HepG2 (cell line): Measurements from ENCODE around the gene ABT1. TPM values are rescaled to one million over a fixed set of nuclear protein-coding genes. Genes with fewer than 3 reads are reported as not detected.

Source experiments
- BORCS8-MEF2B ChIP-seq: sonication (generic); formaldehyde crosslinking; IDR thresholded peaks from 2 replicates; pipeline ENCODE4 v1.8.0; 2022; ENCODE audit warnings: mild to moderate bottlenecking, missing genetic modification reagents
- FOXA1 ChIP-seq, 2 experiments: fragments of 450-650 bp in 1 of 2; sonication (generic) in 1 of 2; formaldehyde crosslinking in 1 of 2; IDR thresholded peaks; 2 replicates each; pipeline versions ENCODE4 v1.4.0 to v1.6.1; 2016 to 2020; ENCODE audit warnings: missing genetic modification reagents in 1 of 2
- FOXA3 ChIP-seq: IDR thresholded peaks from 2 replicates; pipeline ENCODE4 v1.6.1; 2016; ENCODE audit warnings: missing genetic modification reagents, missing compliant biosample characterization
- GPN1 ChIP-seq: sonication (generic); formaldehyde crosslinking; IDR thresholded peaks from 2 replicates; pipeline ENCODE4 v1.5.1; 2020; ENCODE audit warnings: missing genetic modification reagents, borderline replicate concordance
- KLF12 ChIP-seq: sonication (generic); formaldehyde crosslinking; IDR thresholded peaks from 2 replicates; pipeline ENCODE4 v1.4.0; 2020; ENCODE audit warnings: missing genetic modification reagents, borderline replicate concordance
- PHF8 ChIP-seq: sonication (generic); formaldehyde crosslinking; IDR thresholded peaks from 2 replicates; pipeline ENCODE4 v1.5.0; 2020; ENCODE audit warnings: missing genetic modification reagents
- RXRB ChIP-seq: IDR thresholded peaks from 2 replicates; pipeline ENCODE4 v1.6.1; 2016; ENCODE audit warnings: borderline replicate concordance, missing genetic modification reagents, missing compliant biosample characterization
- SRSF4 ChIP-seq: fragments of 200-400 bp; formaldehyde crosslinking; IDR thresholded peaks from one replicate; pipeline ENCODE4 v1.6.1; 2018; ENCODE audit warnings: mild to moderate bottlenecking, low read depth, low read length, moderate library complexity; ENCODE audit not compliant: poor library complexity, severe bottlenecking
- TEAD3 ChIP-seq: optimal IDR thresholded peaks from 2 replicates; pipeline ENCODE3; 2016; ENCODE audit warnings: borderline replicate concordance
- WIZ ChIP-seq: sonication (generic); formaldehyde crosslinking; IDR thresholded peaks from 2 replicates; pipeline ENCODE4 v1.5.1; 2020; ENCODE audit warnings: mild to moderate bottlenecking, missing genetic modification reagents
- XBP1 ChIP-seq: sonication (generic); formaldehyde crosslinking; IDR thresholded peaks from 2 replicates; pipeline ENCODE4 v1.5.0; 2020; ENCODE audit warnings: missing genetic modification reagents
- ZBTB14 ChIP-seq: sonication (generic); formaldehyde crosslinking; IDR thresholded peaks from 2 replicates; pipeline ENCODE4 v1.4.0; 2020; ENCODE audit warnings: missing genetic modification reagents
- ZIK1 ChIP-seq: sonication (generic); formaldehyde crosslinking; IDR thresholded peaks from 2 replicates; pipeline ENCODE4 v1.5.0; 2020; ENCODE audit warnings: mild to moderate bottlenecking, low read depth, missing genetic modification reagents, borderline replicate concordance
- ZNF317 ChIP-seq: sonication (generic); formaldehyde crosslinking; IDR thresholded peaks from 2 replicates; pipeline ENCODE4 v1.5.0; 2020; ENCODE audit warnings: mild to moderate bottlenecking, missing genetic modification reagents
- ZNF326 ChIP-seq: sonication (generic); formaldehyde crosslinking; IDR thresholded peaks from 2 replicates; pipeline ENCODE4 v1.4.0; 2020; ENCODE audit warnings: missing genetic modification reagents, borderline replicate concordance
- ZNF367 ChIP-seq: sonication (generic); formaldehyde crosslinking; IDR thresholded peaks from 2 replicates; pipeline ENCODE4 v1.4.0; 2020; ENCODE audit warnings: missing genetic modification reagents, borderline replicate concordance
- ZNF546 ChIP-seq: sonication (generic); formaldehyde crosslinking; conservative IDR thresholded peaks from 2 replicates; pipeline ENCODE4 v1.8.1; 2023; ENCODE audit warnings: mild to moderate bottlenecking, missing genetic modification reagents
- polyA plus RNA-seq, 8 experiments: library from polyadenylated mRNA; depleted of rRNA in 3 of 8; stranded (reverse) in 7 of 8; unstranded in 1 of 8; fragments of >200 nt; fragmentation: Illumina TruSeq in 4 of 8; extraction: Trizol in 4 of 8; gene quantifications; 2 replicates each; pipeline versions ENCODE4 v1.2.1 to v1.2.3, GENCODE V29; 2011 to 2016; ENCODE audit warnings: low read depth in 4 of 8, missing spikeins in 1 of 8, mixed read lengths in 1 of 8; ENCODE audit not compliant: insufficient read depth in 1 of 8
- total RNA-seq, 5 experiments: library from RNA; depleted of rRNA; stranded (reverse); fragments of >200 nt; fragmentation: Illumina TruSeq; extraction: Trizol; gene quantifications; 2 replicates each; pipeline ENCODE4 v1.2.3, GENCODE V29; 2016; ENCODE audit warnings: low read depth in 1 of 5
- TF ChIP-seq, protein P1 (sequence below): sonication (generic); formaldehyde crosslinking; IDR thresholded peaks from 2 replicates; pipeline ENCODE4 v1.5.1; 2020; ENCODE audit warnings: missing genetic modification reagents, mild to moderate bottlenecking, borderline replicate concordance
- TF ChIP-seq, protein P2 (sequence below): sonication (generic); formaldehyde crosslinking; IDR thresholded peaks from 2 replicates; pipeline ENCODE4 v1.4.0; 2020; ENCODE audit warnings: missing genetic modification reagents
- TF ChIP-seq, protein P3 (sequence below): sonication (generic); formaldehyde crosslinking; IDR thresholded peaks from 2 replicates; pipeline ENCODE4 v1.5.0; 2020; ENCODE audit warnings: missing genetic modification reagents
- TF ChIP-seq, protein P4 (sequence below): sonication (generic); formaldehyde crosslinking; IDR thresholded peaks from 2 replicates; pipeline ENCODE4 v1.4.0; 2020; ENCODE audit warnings: missing genetic modification reagents
- TF ChIP-seq, protein P5 (sequence below): IDR thresholded peaks from 2 replicates; pipeline ENCODE4 v1.6.1; 2018; ENCODE audit warnings: missing genetic modification reagents, mild to moderate bottlenecking, missing compliant biosample characterization

Gene ABT1
- total and polyA plus RNA-seq, 2 of the 13 experiments (the other 11 are each of a cell fraction or from before 2014, with no cell fraction given), result 38.4 TPM

DNA sequence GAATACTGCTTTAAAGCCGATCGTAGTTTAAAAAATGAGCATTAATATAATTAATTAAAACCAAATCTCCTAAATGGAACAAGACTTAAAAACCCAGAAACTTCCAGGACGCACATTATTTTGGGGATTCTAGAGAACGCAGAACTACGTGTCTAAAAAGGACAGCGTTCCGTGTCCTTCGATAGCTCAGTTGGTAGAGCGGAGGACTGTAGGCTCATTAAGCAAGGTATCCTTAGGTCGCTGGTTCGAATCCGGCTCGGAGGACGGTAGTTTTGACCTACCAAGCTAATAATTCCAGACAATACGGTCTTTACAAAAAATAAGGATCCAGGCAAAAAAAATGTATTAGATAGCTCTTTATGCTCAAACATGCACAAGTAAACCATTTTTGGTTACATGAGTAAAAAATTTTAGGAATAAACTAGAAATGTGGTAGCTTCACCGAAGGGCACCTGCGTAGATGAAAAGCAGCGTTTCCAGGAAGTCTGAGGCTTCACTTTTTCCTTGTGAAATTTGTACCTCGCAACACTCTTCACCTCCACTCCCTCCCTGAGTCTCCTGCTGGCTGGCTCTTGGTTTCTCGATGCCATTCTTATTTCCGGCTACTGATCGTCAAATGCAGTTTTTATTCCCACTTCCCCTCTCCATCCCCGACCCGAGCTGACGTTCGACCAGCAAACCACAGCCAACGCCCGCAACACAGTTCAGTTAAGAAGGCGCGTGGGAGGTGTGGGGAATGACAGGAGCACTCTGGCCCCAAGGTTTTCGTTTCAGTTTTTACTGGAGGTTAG is 19.6 kb upstream of the ABT1 start (continued):
- TF ChIP-seq FOXA1 (IDR thresholded peaks at IDR 0.05) (no peak), FOXA1 (CRISPR knock-in tag; IDR thresholded peaks at IDR 0.05) (no peak), ZNF317 (CRISPR knock-in tag) (no peak), TEAD3 (CRISPR knock-in tag) (peak; percentile 60), GPN1 (CRISPR knock-in tag) (no peak), KLF12 (no peak), RXRB (CRISPR knock-in tag) (peak; percentile 47; the same call in 1 of the 2 replicates), ZNF326 (no peak), FOXA3 (CRISPR knock-in tag) (peak; percentile 52; the same call in 1 of the 2 replicates), BORCS8-MEF2B (no peak), ZNF546 (CRISPR knock-in tag) (no peak), SRSF4 (no peak), ZNF367 (CRISPR knock-in tag) (no peak), ZBTB14 (no peak), WIZ (no peak), PHF8 (CRISPR knock-in tag) (peak; percentile 33; the same call in 1 of the 2 replicates), ZIK1 (no peak), XBP1 (CRISPR knock-in tag) (no peak)
- TF ChIP-seq, protein P1, sequence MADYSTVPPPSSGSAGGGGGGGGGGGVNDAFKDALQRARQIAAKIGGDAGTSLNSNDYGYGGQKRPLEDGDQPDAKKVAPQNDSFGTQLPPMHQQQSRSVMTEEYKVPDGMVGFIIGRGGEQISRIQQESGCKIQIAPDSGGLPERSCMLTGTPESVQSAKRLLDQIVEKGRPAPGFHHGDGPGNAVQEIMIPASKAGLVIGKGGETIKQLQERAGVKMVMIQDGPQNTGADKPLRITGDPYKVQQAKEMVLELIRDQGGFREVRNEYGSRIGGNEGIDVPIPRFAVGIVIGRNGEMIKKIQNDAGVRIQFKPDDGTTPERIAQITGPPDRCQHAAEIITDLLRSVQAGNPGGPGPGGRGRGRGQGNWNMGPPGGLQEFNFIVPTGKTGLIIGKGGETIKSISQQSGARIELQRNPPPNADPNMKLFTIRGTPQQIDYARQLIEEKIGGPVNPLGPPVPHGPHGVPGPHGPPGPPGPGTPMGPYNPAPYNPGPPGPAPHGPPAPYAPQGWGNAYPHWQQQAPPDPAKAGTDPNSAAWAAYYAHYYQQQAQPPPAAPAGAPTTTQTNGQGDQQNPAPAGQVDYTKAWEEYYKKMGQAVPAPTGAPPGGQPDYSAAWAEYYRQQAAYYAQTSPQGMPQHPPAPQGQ (CRISPR knock-in tag), result no peak
- TF ChIP-seq, protein P2, sequence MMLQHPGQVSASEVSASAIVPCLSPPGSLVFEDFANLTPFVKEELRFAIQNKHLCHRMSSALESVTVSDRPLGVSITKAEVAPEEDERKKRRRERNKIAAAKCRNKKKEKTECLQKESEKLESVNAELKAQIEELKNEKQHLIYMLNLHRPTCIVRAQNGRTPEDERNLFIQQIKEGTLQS, result no peak
- TF ChIP-seq, protein P3, sequence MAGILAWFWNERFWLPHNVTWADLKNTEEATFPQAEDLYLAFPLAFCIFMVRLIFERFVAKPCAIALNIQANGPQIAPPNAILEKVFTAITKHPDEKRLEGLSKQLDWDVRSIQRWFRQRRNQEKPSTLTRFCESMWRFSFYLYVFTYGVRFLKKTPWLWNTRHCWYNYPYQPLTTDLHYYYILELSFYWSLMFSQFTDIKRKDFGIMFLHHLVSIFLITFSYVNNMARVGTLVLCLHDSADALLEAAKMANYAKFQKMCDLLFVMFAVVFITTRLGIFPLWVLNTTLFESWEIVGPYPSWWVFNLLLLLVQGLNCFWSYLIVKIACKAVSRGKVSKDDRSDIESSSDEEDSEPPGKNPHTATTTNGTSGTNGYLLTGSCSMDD (CRISPR knock-in tag), result no peak
- TF ChIP-seq, protein P4, sequence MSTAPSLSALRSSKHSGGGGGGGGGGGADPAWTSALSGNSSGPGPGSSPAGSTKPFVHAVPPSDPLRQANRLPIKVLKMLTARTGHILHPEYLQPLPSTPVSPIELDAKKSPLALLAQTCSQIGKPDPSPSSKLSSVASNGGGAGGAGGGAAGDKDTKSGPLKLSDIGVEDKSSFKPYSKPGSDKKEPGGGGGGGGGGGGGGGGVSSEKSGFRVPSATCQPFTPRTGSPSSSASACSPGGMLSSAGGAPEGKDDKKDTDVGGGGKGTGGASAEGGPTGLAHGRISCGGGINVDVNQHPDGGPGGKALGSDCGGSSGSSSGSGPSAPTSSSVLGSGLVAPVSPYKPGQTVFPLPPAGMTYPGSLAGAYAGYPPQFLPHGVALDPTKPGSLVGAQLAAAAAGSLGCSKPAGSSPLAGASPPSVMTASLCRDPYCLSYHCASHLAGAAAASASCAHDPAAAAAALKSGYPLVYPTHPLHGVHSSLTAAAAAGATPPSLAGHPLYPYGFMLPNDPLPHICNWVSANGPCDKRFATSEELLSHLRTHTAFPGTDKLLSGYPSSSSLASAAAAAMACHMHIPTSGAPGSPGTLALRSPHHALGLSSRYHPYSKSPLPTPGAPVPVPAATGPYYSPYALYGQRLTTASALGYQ (CRISPR knock-in tag), result no peak
- TF ChIP-seq, protein P5, sequence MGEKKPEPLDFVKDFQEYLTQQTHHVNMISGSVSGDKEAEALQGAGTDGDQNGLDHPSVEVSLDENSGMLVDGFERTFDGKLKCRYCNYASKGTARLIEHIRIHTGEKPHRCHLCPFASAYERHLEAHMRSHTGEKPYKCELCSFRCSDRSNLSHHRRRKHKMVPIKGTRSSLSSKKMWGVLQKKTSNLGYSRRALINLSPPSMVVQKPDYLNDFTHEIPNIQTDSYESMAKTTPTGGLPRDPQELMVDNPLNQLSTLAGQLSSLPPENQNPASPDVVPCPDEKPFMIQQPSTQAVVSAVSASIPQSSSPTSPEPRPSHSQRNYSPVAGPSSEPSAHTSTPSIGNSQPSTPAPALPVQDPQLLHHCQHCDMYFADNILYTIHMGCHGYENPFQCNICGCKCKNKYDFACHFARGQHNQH (CRISPR knock-in tag), result peak; percentile 52; the same call in 1 of the 2 replicates
